Activated naive CD8-positive, alpha-beta T cell treated with anti-CD3 and anti-CD28 coated beads, Interleukin-2, amount 50 U/mL, for 24 hours (primary cell): ENCODE measurements around the gene SORCS1.
"Not testable (repeated sequence)": the region's sequence is repeated elsewhere in the genome, so short reads cannot be mapped to it uniquely, and the experiment has no call there.

Experiments used
- ATAC-seq: fragments of 150-1000 bp; cut with Tn5 transposase; one replicate; pipeline ENCODE4 v1.10.0; 2021
- DNase-seq: peaks from one replicate; pipeline ENCODE4 v3.0.0; 2021
- H3K27ac Mint-ChIP-seq: one replicate; pipeline ENCODE4 v1.8.0; 2021; ENCODE audit warnings: mild to moderate bottlenecking, mixed read lengths
- H3K27me3 Mint-ChIP-seq: one replicate; pipeline ENCODE4 v1.8.0; 2021; ENCODE audit warnings: mixed read lengths
- H3K36me3 Mint-ChIP-seq: one replicate; pipeline ENCODE4 v1.8.0; 2021; ENCODE audit warnings: low read depth, mixed read lengths
- H3K4me1 Mint-ChIP-seq: one replicate; pipeline ENCODE4 v1.8.0; 2021; ENCODE audit warnings: mixed read lengths
- H3K4me3 Mint-ChIP-seq: one replicate; pipeline ENCODE4 v1.8.0; 2021; ENCODE audit warnings: mild to moderate bottlenecking, moderate library complexity, mixed read lengths
- H3K9me3 Mint-ChIP-seq: one replicate; pipeline ENCODE4 v1.8.0; 2021; ENCODE audit warnings: mixed read lengths

The SORCS1 gene

DNA sequence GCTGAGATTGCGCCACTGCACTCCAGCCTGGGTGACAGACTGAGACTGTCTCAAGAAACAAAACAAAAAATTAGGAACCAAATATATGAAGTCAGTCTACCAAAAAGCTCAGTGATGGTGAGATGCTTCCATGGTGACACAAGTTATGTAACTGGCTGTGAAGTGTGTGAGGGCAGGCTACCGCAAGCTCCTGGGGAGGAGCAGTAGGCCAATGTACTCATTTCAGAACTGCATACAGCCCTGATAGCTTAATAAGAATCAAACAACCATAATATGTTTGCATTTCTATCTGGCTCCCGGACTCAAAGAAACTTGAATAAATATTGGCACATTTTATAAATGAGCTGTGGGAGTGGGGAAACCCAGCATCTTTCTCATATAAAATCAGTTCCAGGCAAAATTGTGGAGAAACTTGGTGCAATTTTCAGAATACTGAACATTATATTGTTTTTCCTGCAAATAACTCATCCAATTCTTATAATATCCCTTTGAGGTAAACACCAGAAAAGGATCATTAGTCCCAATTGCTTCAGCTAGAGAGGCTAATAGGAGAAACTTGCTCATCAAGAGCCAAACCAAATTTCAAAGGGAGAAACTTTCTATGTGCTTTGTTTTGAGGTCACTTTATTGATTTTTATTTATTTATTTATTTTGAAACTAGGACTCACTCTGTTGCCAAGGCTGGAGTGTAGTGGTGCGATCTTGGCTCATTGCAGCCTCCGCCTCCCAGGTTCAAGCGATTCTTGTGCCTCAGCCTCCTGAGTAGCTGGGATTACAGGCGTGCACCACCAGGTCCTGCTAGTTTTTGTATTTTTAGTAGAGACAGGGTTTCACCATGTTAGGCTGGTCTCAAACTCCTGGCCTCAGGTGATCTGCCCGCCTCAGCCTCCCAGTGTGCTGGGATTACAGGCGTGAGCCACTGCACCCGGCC lies 127.0 kb downstream of the SORCS1 start:
- no peak overlapping the region for H3K27ac Mint-ChIP-seq
- no peaks in the 10 kb centered on the region for H3K9me3 Mint-ChIP-seq
- ATAC-seq (no peak), DNase-seq (no peak)
- H3K4me1 Mint-ChIP-seq, result no peaks in the 10 kb centered on the region
- H3K36me3 Mint-ChIP-seq, result no peaks in the 10 kb centered on the region
- no peak overlapping the region for H3K4me3 Mint-ChIP-seq
- H3K27me3 Mint-ChIP-seq, result no peaks in the 10 kb centered on the region

- H3K9me3 Mint-ChIP-seq, result no peaks in the 10 kb centered on the region
- H3K36me3 Mint-ChIP-seq, result no peaks in the 10 kb centered on the region
- no peak overlapping the region for H3K4me3 Mint-ChIP-seq
- H3K4me1 Mint-ChIP-seq, result no peaks in the 10 kb centered on the region
- H3K27me3 Mint-ChIP-seq, result no peaks in the 10 kb centered on the region
- H3K27ac Mint-ChIP-seq, result no peak overlapping the region
- ATAC-seq, result no peak
- DNase-seq, result no peak
These were observed 130.6 kb downstream of the SORCS1 start for GRCh38 chr10:107033799-107034422.

DNA sequence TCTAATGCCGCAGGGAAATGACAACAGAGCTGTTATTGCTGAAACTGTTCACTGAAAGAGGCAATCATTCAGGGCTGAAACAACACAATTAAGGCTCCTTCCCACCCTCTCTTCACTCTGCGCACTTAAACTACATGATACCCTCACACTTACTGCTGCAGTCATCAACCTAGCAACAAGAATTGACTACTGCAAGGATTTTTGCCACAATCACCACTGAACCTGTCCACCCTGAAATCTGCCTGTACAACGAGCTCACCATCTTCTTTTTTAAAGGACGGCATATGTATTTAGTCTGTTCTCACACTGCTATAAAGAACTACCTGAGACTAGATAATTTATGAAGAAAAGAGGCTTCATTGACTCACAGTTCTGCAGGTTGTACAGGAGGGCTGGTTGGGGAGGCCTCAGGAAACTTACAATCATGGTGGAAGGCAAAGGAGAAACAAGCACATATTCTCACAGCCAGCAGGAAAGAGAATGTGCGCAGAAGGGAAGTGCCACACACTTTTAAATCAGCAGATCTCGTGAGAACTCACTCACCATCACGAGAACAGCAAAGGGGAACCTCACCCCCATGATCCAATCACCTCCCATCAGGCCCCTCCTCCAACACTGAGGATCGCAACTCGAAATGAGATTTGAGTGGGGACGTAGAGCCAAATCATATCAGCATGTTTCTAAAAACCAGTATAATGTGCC lies 131.7 kb downstream of the SORCS1 start:
- Mint-ChIP-seq H3K9me3 (no peaks in the 10 kb centered on the region), H3K36me3 (no peaks in the 10 kb centered on the region), H3K27ac (no peak overlapping the region), H3K4me3 (no peak overlapping the region), H3K27me3 (no peaks in the 10 kb centered on the region), H3K4me1 (no peaks in the 10 kb centered on the region)
- no peak for ATAC-seq
- DNase-seq, result no peak

- no peaks in the 10 kb centered on the region for H3K9me3 Mint-ChIP-seq
- DNase-seq, result no peak
- ATAC-seq, result no peak
These were observed 132.4 kb downstream of the SORCS1 start for GRCh38 chr10:107031931-107032699.

DNA sequence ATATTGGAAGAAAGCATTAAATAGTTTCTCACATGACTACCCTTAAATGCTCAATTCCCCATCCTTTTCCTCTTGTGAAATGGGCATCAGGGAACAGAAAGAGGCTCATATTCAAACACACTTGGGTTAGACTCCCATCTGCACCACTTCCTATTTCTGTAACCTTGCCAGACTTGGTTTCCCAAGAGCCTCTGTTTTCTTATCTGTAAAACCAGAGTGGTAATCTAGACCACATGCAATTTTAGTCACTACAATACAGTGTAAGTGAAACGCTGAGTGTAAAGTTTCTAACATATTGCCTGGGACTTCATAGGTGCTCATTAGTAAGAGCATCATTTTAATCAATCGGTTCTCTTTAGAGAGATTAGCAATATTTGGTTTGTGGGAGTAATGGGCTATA lies 136.3 kb downstream of the SORCS1 start:
- H3K4me3 Mint-ChIP-seq, result no peak overlapping the region
- H3K27ac Mint-ChIP-seq, result no peak overlapping the region
- ATAC-seq (no peak), DNase-seq (no peak)
- no peaks in the 10 kb centered on the region for H3K9me3 Mint-ChIP-seq
- H3K4me1 Mint-ChIP-seq, result no peaks in the 10 kb centered on the region
- H3K27me3 Mint-ChIP-seq, result no peaks in the 10 kb centered on the region
- no peaks in the 10 kb centered on the region for H3K36me3 Mint-ChIP-seq

More at GRCh38 chr10:107031931-107032699, 132.4 kb downstream of the SORCS1 start:
- H3K4me3 Mint-ChIP-seq, result no peak overlapping the region
- no peaks in the 10 kb centered on the region for H3K36me3 Mint-ChIP-seq
- H3K27me3 Mint-ChIP-seq, result no peaks in the 10 kb centered on the region
- no peaks in the 10 kb centered on the region for H3K4me1 Mint-ChIP-seq
- no peak overlapping the region for H3K27ac Mint-ChIP-seq

DNA sequence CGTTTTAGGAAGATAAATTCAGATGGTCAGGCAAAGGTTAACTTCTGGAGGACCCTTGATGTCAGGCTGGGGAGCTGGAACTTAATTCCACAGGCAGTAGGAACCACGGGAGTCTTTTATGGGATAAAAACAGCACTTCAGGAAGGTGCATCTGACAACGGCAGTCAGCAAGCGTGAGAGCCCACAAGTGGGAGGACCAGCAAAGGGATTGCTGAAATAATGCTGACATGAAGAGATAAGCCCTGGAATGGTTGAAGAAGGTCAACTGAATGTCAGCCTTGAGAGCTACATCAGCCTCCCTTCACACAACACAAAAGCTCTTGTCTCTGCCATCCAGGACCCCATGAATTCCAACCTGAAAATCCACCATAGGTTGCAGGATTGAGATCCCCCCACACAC lies 138.8 kb downstream of the SORCS1 start:
- Mint-ChIP-seq H3K4me1 (no peaks in the 10 kb centered on the region), H3K4me3 (no peak overlapping the region), H3K36me3 (no peaks in the 10 kb centered on the region), H3K27ac (no peak overlapping the region), H3K27me3 (no peaks in the 10 kb centered on the region), H3K9me3 (no peaks in the 10 kb centered on the region)
- DNase-seq (no peak), ATAC-seq (no peak)

DNA sequence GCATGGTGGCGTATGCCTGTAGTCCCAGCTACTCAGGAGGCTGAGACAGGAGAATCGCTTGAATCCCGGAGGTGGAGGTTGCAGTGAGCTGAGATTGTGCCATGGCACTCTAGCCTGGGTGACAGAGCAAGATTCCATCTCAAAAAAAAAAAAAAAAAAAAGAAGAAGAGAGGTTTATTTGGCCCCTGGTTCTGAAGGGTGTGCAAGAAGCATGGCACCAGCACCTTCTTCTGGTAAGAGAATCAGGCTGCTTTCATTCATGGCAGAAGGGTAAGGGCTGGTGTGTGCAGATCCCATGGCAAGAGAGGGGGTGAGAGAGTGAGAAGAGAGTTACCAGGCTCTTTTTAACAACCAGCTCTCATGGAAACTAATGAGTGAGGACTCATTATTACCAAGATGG lies 140.5 kb downstream of the SORCS1 start:
- ATAC-seq, H3K36me3 Mint-ChIP-seq, H3K27me3 Mint-ChIP-seq: not testable (repeated sequence)

DNA sequence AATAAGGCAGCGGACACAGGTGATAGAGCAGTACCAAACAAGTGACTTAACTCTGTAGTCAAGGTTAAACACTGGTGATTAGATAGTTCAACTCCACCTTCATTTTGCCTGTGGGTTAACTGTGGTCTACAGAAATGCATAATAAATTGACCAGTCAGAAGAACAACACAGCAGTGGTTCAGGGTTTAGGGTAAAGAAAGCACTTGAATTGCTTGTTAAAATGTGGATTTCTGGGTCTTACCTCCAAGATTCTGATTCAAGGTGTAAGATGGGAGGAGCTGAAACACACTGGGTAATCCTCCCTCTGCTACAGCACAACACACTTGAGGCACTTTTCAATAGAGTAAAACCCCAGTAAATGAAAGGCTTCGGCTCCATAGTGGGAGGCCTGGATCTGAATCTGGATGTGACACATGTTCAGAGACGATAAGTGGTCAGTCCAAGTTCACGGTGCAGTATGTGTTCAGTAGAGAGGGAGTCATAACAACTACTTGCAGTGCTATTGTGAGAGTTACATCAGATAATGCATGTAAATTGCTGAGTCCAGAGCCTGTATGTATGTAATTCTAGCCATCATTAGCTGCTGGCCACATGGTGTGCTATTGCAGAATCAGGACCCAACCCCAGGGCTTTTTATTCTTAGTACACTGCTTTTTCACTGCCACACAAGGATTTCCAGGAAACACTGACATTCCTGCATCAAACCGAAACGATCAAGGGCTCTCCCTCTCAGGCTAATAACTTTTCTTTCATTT lies 141.7 kb downstream of the SORCS1 start:
- no peaks in the 10 kb centered on the region for H3K27me3 Mint-ChIP-seq
- H3K9me3 Mint-ChIP-seq, result no peaks in the 10 kb centered on the region
- no peak for DNase-seq
- no peak overlapping the region for H3K27ac Mint-ChIP-seq
- no peaks in the 10 kb centered on the region for H3K4me1 Mint-ChIP-seq
- ATAC-seq, result no peak
- H3K4me3 Mint-ChIP-seq, result no peak overlapping the region
- H3K36me3 Mint-ChIP-seq, result no peaks in the 10 kb centered on the region

More for the DNA sequence above, 140.5 kb downstream of the SORCS1 start:
- not testable (repeated sequence) for H3K9me3 Mint-ChIP-seq, H3K4me3 Mint-ChIP-seq, H3K4me1 Mint-ChIP-seq, DNase-seq, H3K27ac Mint-ChIP-seq

- Mint-ChIP-seq H3K27ac (no peak overlapping the region), H3K9me3 (peaks cover 7% of the 10 kb centered on the region), H3K27me3 (no peaks in the 10 kb centered on the region), H3K36me3 (no peaks in the 10 kb centered on the region), H3K4me3 (no peak overlapping the region), H3K4me1 (no peaks in the 10 kb centered on the region)
- ATAC-seq, result no peak
- no peak for DNase-seq
These were observed 145.4 kb downstream of the SORCS1 start for GRCh38 chr10:107019154-107019553.

DNA sequence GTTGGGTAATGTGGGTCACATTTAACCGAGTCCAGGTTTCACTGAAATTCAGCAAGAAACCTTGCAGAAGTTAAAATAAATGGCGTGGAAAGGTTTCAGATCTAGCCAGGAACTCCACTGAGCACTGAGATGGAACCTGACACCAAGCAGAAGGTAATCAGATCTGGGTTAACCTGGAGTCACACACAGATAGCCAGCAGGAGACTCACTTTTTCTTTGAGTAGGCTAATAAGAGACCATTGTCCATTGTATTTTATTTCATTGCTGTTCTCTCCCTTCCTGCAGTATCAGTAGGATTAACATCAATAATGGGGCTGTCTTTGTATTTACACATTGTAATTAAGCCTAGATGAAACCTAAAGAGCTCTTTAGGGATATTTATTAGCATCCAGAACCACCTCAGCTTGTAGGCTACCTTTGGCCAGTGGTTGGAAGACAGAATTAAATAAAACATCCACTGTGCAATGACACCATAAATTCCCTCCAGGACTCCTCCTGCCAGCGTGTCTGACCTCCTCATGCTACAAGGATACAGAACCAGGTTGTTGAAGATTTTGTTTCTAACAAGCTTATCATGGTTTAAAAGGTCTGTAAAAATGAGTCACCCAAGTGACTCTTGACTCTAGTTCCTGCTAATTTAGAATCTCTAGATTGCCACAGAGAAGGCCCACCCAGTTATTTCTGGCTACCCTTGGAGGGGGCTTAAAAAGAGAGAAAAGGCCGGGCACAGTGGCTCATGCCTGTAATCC lies 151.1 kb downstream of the SORCS1 start:
- peaks cover 12% of the 10 kb centered on the region for H3K9me3 Mint-ChIP-seq
- no peak overlapping the region for H3K4me3 Mint-ChIP-seq
- no peaks in the 10 kb centered on the region for H3K36me3 Mint-ChIP-seq
- no peak for DNase-seq
- H3K4me1 Mint-ChIP-seq, result no peaks in the 10 kb centered on the region
- no peak overlapping the region for H3K27ac Mint-ChIP-seq
- ATAC-seq, result no peak
- H3K27me3 Mint-ChIP-seq, result no peaks in the 10 kb centered on the region

DNA sequence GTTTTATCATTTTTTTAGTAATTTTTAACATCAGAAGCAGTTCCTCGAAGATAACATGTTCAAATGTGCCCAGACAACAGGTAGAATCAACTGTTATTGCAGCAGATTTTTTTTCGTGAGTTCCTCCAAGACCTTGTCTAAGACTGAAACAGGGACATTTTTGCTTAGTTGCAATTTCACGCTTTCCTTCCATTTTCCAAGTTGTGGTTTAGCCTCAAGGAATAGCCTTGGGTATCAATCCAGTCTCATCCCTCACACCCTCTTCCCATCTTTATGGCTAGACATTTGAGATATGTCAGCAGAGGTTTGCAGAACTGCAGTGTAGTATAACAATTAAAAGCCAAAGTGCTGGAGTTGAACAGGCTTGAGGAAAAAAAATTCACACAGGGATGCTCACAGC lies 152.5 kb downstream of the SORCS1 start:
- H3K9me3 Mint-ChIP-seq, result peaks cover 12% of the 10 kb centered on the region
- H3K27ac Mint-ChIP-seq, result no peak overlapping the region
- DNase-seq (no peak), ATAC-seq (no peak)
- no peaks in the 10 kb centered on the region for H3K27me3 Mint-ChIP-seq
- H3K4me3 Mint-ChIP-seq, result no peak overlapping the region
- H3K4me1 Mint-ChIP-seq, result no peaks in the 10 kb centered on the region
- H3K36me3 Mint-ChIP-seq, result no peaks in the 10 kb centered on the region

DNA sequence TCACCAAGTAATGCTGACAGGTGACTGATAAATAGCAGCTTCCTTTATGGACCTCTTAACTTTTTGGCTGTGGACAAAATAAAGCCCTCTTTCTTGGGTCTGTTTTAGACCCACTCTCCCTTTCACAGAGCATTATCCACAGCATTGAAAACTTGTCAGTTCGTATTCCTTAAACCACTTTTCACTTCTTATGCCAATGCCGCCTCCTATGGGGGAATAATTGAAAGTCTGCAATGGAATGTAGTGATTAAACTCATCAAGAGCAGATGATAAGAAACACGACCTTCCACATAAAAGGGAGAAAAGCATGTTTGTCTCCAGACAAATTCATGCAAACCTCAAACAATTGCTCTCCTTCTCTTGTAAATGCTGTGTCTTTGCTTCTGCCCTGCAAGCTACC lies 153.4 kb downstream of the SORCS1 start:
- H3K4me3 Mint-ChIP-seq, result no peak overlapping the region
- H3K27ac Mint-ChIP-seq, result no peak overlapping the region
- peaks cover 8% of the 10 kb centered on the region for H3K9me3 Mint-ChIP-seq
- H3K36me3 Mint-ChIP-seq, result no peaks in the 10 kb centered on the region
- no peaks in the 10 kb centered on the region for H3K27me3 Mint-ChIP-seq
- DNase-seq (no peak), ATAC-seq (no peak)
- H3K4me1 Mint-ChIP-seq, result no peaks in the 10 kb centered on the region

- Mint-ChIP-seq H3K27ac (no peak overlapping the region), H3K4me1 (no peaks in the 10 kb centered on the region), H3K36me3 (no peaks in the 10 kb centered on the region), H3K9me3 (peaks cover 8% of the 10 kb centered on the region), H3K4me3 (no peak overlapping the region), H3K27me3 (no peaks in the 10 kb centered on the region)
- no peak for ATAC-seq
- no peak for DNase-seq
These were observed 154.0 kb downstream of the SORCS1 start for GRCh38 chr10:107010531-107010930.
